DOHH2 (cell line): ENCODE data around the gene BORCS8.
"Not testable (repeated sequence)": the region's sequence is repeated elsewhere in the genome, so short reads cannot be mapped to it uniquely, and the experiment has no call there.

Source experiments
- H3F3A ChIP-seq: fragments of 200-600 bp; sonication (generic), shearing (Covaris generic); 2 replicates; pipeline ENCODE4 v1.6.0; 2016; ENCODE audit warnings: antibody characterized with exemption, mild to moderate bottlenecking; ENCODE audit not compliant: control insufficient read depth, insufficient read depth
- H3K27ac ChIP-seq: fragments of 200-600 bp; sonication (generic); 2 replicates; pipeline ENCODE4 v1.5.1; 2014; ENCODE audit warnings: low read depth, mild to moderate bottlenecking, low read length, moderate library complexity
- H3K27me3 ChIP-seq: fragments of 200-600 bp; sonication (generic); 2 replicates; pipeline ENCODE4 v1.6.1; 2014; ENCODE audit warnings: mild to moderate bottlenecking, low read length, mixed read lengths; ENCODE audit not compliant: control insufficient read depth
- H3K36me3 ChIP-seq: fragments of 200-600 bp; sonication (generic); 2 replicates; pipeline ENCODE4 v1.6.1; 2014; ENCODE audit warnings: mild to moderate bottlenecking, low read length, moderate library complexity, mixed read lengths; ENCODE audit not compliant: control insufficient read depth
- H3K4me1 ChIP-seq: fragments of 200-600 bp; sonication (generic); 2 replicates; pipeline ENCODE4 v1.6.1; 2014; ENCODE audit warnings: mild to moderate bottlenecking, low read length, mixed read lengths; ENCODE audit not compliant: control insufficient read depth
- H3K4me2 ChIP-seq: fragments of 200-600 bp; sonication (generic); 2 replicates; pipeline ENCODE4 v1.6.0; 2014; ENCODE audit warnings: mild to moderate bottlenecking, low read length, moderate library complexity
- H3K4me3 ChIP-seq: fragments of 200-600 bp; sonication (generic); 2 replicates; pipeline ENCODE4 v1.5.1; 2014; ENCODE audit warnings: mild to moderate bottlenecking, low read length, mixed read lengths
- H3K79me2 ChIP-seq: fragments of 200-600 bp; sonication (generic); 2 replicates; pipeline ENCODE4 v1.6.1; 2014; ENCODE audit warnings: mild to moderate bottlenecking, low read length, mixed read lengths; ENCODE audit not compliant: control insufficient read depth
- H3K9me2 ChIP-seq: fragments of 200-600 bp; sonication (generic); replicated peaks from 2 replicates; pipeline ENCODE4 v1.6.1; 2014; ENCODE audit warnings: mild to moderate bottlenecking, low read length, mixed read lengths; ENCODE audit not compliant: control insufficient read depth
- H3K9me3 ChIP-seq: fragments of 200-600 bp; sonication (generic); 2 replicates; pipeline ENCODE4 v1.6.1; 2014; ENCODE audit warnings: antibody characterized with exemption, low read length, mixed read lengths; ENCODE audit not compliant: control insufficient read depth, insufficient read depth
- H4K20me1 ChIP-seq: fragments of 200-600 bp; sonication (generic); 2 replicates; pipeline ENCODE4 v1.6.0; 2014; ENCODE audit warnings: low read depth, mild to moderate bottlenecking, antibody characterized with exemption, low read length, moderate library complexity; ENCODE audit not compliant: control insufficient read depth, insufficient read depth
- CTCF ChIP-seq: fragments of 200-600 bp; sonication (generic); IDR thresholded peaks from one replicate; pipeline ENCODE4 v1.5.1; 2014; ENCODE audit warnings: antibody characterized with exemption, mild to moderate bottlenecking, low read depth, low read length; ENCODE audit not compliant: poor library complexity, severe bottlenecking
- EZH2phosphoT487 ChIP-seq: fragments of 200-600 bp; sonication (generic); IDR thresholded peaks from 2 replicates; pipeline ENCODE4 v1.6.1; 2017; ENCODE audit warnings: borderline replicate concordance, mild to moderate bottlenecking, antibody characterized with exemption, low read length, moderate library complexity, mixed read lengths

The BORCS8 gene

DNA sequence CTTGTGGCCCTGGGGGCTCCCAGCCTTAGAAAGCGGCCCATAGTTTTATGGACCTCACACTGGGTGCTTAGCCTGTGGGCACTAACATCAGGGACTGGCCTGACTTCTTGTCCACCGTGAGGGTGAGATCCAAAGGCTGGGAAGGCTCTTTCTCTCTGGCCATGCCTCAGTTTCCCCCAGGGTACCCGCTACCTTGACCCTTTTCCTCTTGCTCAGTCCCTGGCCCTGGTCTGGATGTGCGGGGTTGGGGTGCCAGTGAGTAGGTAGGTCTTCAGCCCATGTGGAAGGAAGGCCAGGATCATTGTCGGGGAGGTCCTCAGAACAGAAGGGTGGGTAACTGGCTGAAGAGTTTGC lies 52.1 kb downstream of the BORCS8 start:
- Histone ChIP-seq H3K27me3 (no peaks in the 10 kb centered on the region), H4K20me1 (no peaks in the 10 kb centered on the region), H3K79me2 (peaks cover 18% of the 10 kb centered on the region), H3K4me3 (no peak overlapping the region), H3K36me3 (peaks cover 12% of the 10 kb centered on the region), H3K9me3 (no peaks in the 10 kb centered on the region), H3K9me2 (no peaks in the 10 kb centered on the region), H3F3A (peaks cover 36% of the 10 kb centered on the region), H3K27ac (no peak overlapping the region), H3K4me1 (peaks cover 49% of the 10 kb centered on the region), H3K4me2 (no peak overlapping the region)
- TF ChIP-seq EZH2phosphoT487 (no peak), CTCF (peak; percentile 42)

- TF ChIP-seq EZH2phosphoT487, result no peak
- H3K27ac ChIP-seq, result no peak within 1 kb of the TSS
- H3K9me2 ChIP-seq, result no peaks in the 10 kb centered on the region
Measured at GRCh38 chr19:19138109-19138981, 53.6 kb downstream of the BORCS8 start, which contains the start of gene TMEM161A. Gene TMEM161A, minus strand, starts transcription at chr19:19138478. Its CDS starts 50 bp downstream, at chr19:19138428.

GRCh38 chr19:19137556-19138108 lies 54.3 kb downstream of the BORCS8 start:
- peak overlapping the region; percentile 75 for H3K4me3 ChIP-seq
- H3K36me3 ChIP-seq, result no peaks in the 10 kb centered on the region
- H3K4me1 ChIP-seq, result peaks cover 36% of the 10 kb centered on the region
- no peaks in the 10 kb centered on the region for H3K9me3 ChIP-seq
- no peaks in the 10 kb centered on the region for H3K9me2 ChIP-seq
- no peak overlapping the region for H3K27ac ChIP-seq
- H3K4me2 ChIP-seq, result peak overlapping the region; percentile 79
- no peaks in the 10 kb centered on the region for H3K27me3 ChIP-seq
- TF ChIP-seq CTCF, result no peak
- TF ChIP-seq EZH2phosphoT487, result no peak
- H3F3A ChIP-seq, result peaks cover 20% of the 10 kb centered on the region
- peaks cover 25% of the 10 kb centered on the region for H3K79me2 ChIP-seq
- no peaks in the 10 kb centered on the region for H4K20me1 ChIP-seq

More at GRCh38 chr19:19138109-19138981, 53.6 kb downstream of the BORCS8 start, which contains the start of gene TMEM161A:
- Histone ChIP-seq H3K4me2 (peak within 1 kb of the TSS; percentile 79), H3K4me1 (peaks cover 40% of the 10 kb centered on the region), H3K4me3 (peak within 1 kb of the TSS; percentile 75), H3K36me3 (0 out of 2 replicates have a peak, but pooled peaks cover 3% of the 10 kb centered on the region), H4K20me1 (no peaks in the 10 kb centered on the region), H3K27me3 (no peaks in the 10 kb centered on the region), H3K9me3 (no peaks in the 10 kb centered on the region), H3K79me2 (peaks cover 25% of the 10 kb centered on the region), H3F3A (peaks cover 24% of the 10 kb centered on the region)

- not testable (repeated sequence) for H3K36me3 ChIP-seq, H3K4me3 ChIP-seq, H3K27me3 ChIP-seq, H3K4me2 ChIP-seq, H4K20me1 ChIP-seq, H3K27ac ChIP-seq, H3K9me3 ChIP-seq, H3K9me2 ChIP-seq
- peaks cover 36% of the 10 kb centered on the region for H3K4me1 ChIP-seq
- H3K79me2 ChIP-seq, result peaks cover 25% of the 10 kb centered on the region
- H3F3A ChIP-seq, result peaks cover 13% of the 10 kb centered on the region
Measured at GRCh38 chr19:19135713-19136112, 56.2 kb downstream of the BORCS8 start.
